SK-N-SH (cell line): Measurements from ENCODE around the gene HOXB8. TPM values are rescaled to one million over a fixed set of nuclear protein-coding genes. Genes with fewer than 3 reads are reported as not detected.

Experiments used
- CTCF ChIA-PET: fragments of 300-600, 350-600 bp; formaldehyde crosslinking; extraction: SDS; loops from one replicate; lab custom pipeline; 2021; lab: Yijun Ruan, JAX
- POLR2A ChIA-PET: fragments of 350-600 bp; sonication (Branson Sonifier 250); formaldehyde crosslinking; extraction: SDS; loops from one replicate; lab custom pipeline; 2020; ENCODE audit warnings: antibody characterized with exemption, inconsistent platforms; lab: Yijun Ruan, JAX
- DNase-seq: peaks from one replicate; pipeline ENCODE4 v3.0.0; 2012
- H2AFZ ChIP-seq: fragments of 200-600 bp; sonication (generic); 2 replicates; pipeline ENCODE4 v1.8.1; 2016; ENCODE audit warnings: antibody characterized with exemption, mild to moderate bottlenecking, low read depth
- H3F3A ChIP-seq: fragments of 200-600 bp; sonication (generic); replicated peaks from 2 replicates; pipeline ENCODE3; 2016; ENCODE audit warnings: antibody characterized with exemption, mild to moderate bottlenecking; ENCODE audit not compliant: insufficient read depth
- H3K27ac ChIP-seq, 2 experiments: fragments of 200-500 bp in 1 of 2; fragments of 200-600 bp in 1 of 2; sonication (Bioruptor generic) in 1 of 2; sonication (generic), shearing (Covaris generic) in 1 of 2; 2 replicates each; pipeline versions ENCODE4 v1.5.1 to v1.6.1; 2014 to 2016; ENCODE audit warnings: low read depth in 2 of 2, inconsistent platforms in 1 of 2, low read length in 1 of 2, mild to moderate bottlenecking in 1 of 2, mixed read lengths in 1 of 2
- H3K27me3 ChIP-seq: fragments of 200-600 bp; sonication (generic), shearing (Covaris generic); 2 replicates; pipeline ENCODE4 v1.6.1; 2016; ENCODE audit warnings: mixed run types; ENCODE audit not compliant: insufficient read depth
- H3K36me3 ChIP-seq, 2 experiments: fragments of 200-500 bp in 1 of 2; fragments of 200-600 bp in 1 of 2; sonication (Bioruptor generic) in 1 of 2; sonication (generic) in 1 of 2; replicated peaks in 1 of 2; 2 replicates each; pipeline versions ENCODE3 to v1.5.1; 2014 to 2016; ENCODE audit warnings: low read length in 1 of 2, mild to moderate bottlenecking in 1 of 2; ENCODE audit not compliant: insufficient read depth in 2 of 2, control insufficient read depth in 1 of 2
- H3K4me1 ChIP-seq, 2 experiments: fragments of 200-500 bp in 1 of 2; fragments of 200-600 bp in 1 of 2; sonication (Bioruptor generic) in 1 of 2; sonication (generic), shearing (Covaris generic) in 1 of 2; 2 replicates each; pipeline versions ENCODE4 v1.5.1 to v1.6.1; 2014 to 2016; ENCODE audit warnings: low read depth in 1 of 2, low read length in 1 of 2, mixed run types in 1 of 2; ENCODE audit not compliant: insufficient read depth in 2 of 2, control insufficient read depth in 1 of 2
- H3K4me2 ChIP-seq: fragments of 200-600 bp; sonication (generic), shearing (Covaris generic); 2 replicates; pipeline ENCODE4 v1.6.1; 2017; ENCODE audit warnings: mixed run types
- H3K4me3 ChIP-seq, 2 experiments: fragments of 200-500 bp in 1 of 2; fragments of 200-600 bp in 1 of 2; sonication (Bioruptor generic) in 1 of 2; sonication (generic), shearing (Covaris generic) in 1 of 2; 2 replicates each; pipeline versions ENCODE4 v1.5.1 to v1.8.1; 2014 to 2016; ENCODE audit warnings: low read depth in 2 of 2, inconsistent platforms in 1 of 2, low read length in 1 of 2, mild to moderate bottlenecking in 1 of 2, mixed read lengths in 1 of 2, moderate library complexity in 1 of 2
- H3K79me2 ChIP-seq: fragments of 200-600 bp; sonication (generic); 2 replicates; pipeline ENCODE4 v1.8.1; 2017; ENCODE audit warnings: mild to moderate bottlenecking; ENCODE audit not compliant: insufficient read depth
- H3K9ac ChIP-seq: fragments of 200-600 bp; sonication (generic); 2 replicates; pipeline ENCODE4 v1.6.1; 2017; ENCODE audit warnings: mixed run types
- H3K9me2 ChIP-seq: fragments of 200-600 bp; sonication (generic); 2 replicates; pipeline ENCODE4 v1.6.1; 2017; ENCODE audit warnings: mixed run types
- H3K9me3 ChIP-seq: fragments of 200-600 bp; sonication (generic); 2 replicates; pipeline ENCODE4 v1.6.1; 2017; ENCODE audit warnings: mixed run types, mild to moderate bottlenecking, moderate library complexity
- H4K20me1 ChIP-seq: fragments of 200-600 bp; sonication (generic); 2 replicates; pipeline ENCODE4 v1.6.1; 2017; ENCODE audit warnings: mild to moderate bottlenecking, mixed run types; ENCODE audit not compliant: insufficient read depth
- CHD2 ChIP-seq: fragments of 150-350 bp; IDR thresholded peaks from 2 replicates; pipeline ENCODE4 v1.6.1; 2018; ENCODE audit warnings: low read length; ENCODE audit not compliant: partially characterized antibody
- ELF1 ChIP-seq: IDR thresholded peaks from 2 replicates; pipeline ENCODE4 v1.4.0; 2012
- EP300 ChIP-seq, 2 experiments: IDR thresholded peaks; 2 replicates each; pipeline versions ENCODE4 v1.4.0 to v1.6.1; 2012; ENCODE audit warnings: borderline replicate concordance in 1 of 2, low read depth in 1 of 2, low read length in 1 of 2
- FOSL2 ChIP-seq: IDR thresholded peaks from 2 replicates; pipeline ENCODE4 v1.4.0; 2012; ENCODE audit warnings: low read depth, mild to moderate bottlenecking, moderate library complexity, borderline replicate concordance
- JUND ChIP-seq: IDR thresholded peaks from 2 replicates; pipeline ENCODE4 v1.4.0; 2012
- NRF1 ChIP-seq: IDR thresholded peaks from 2 replicates; pipeline ENCODE4 v1.6.1; 2012; ENCODE audit warnings: low read depth, mild to moderate bottlenecking, low read length
- POLR2AphosphoS5 ChIP-seq: IDR thresholded peaks from 2 replicates; pipeline ENCODE4 v1.6.1; 2012; ENCODE audit warnings: low read depth, low read length
- RCOR1 ChIP-seq: fragments of 150-350 bp; IDR thresholded peaks from 2 replicates; pipeline ENCODE4 v1.6.1; 2017; ENCODE audit warnings: antibody characterized with exemption, low read length
- RXRA ChIP-seq: IDR thresholded peaks from 2 replicates; pipeline ENCODE4 v1.4.0; 2012; ENCODE audit warnings: low read depth, mild to moderate bottlenecking, borderline replicate concordance
- SMC3 ChIP-seq: IDR thresholded peaks from 2 replicates; pipeline ENCODE4 v1.6.1; 2012; ENCODE audit warnings: low read depth, low read length, improper control_type of control experiment
- TAF1 ChIP-seq: IDR thresholded peaks from 2 replicates; pipeline ENCODE4 v1.6.1; 2012; ENCODE audit warnings: low read depth, mild to moderate bottlenecking, low read length, moderate library complexity, borderline replicate concordance
- USF1 ChIP-seq: IDR thresholded peaks from 2 replicates; pipeline ENCODE4 v1.4.0; 2012; ENCODE audit warnings: low read depth, borderline replicate concordance
- YY1 ChIP-seq: IDR thresholded peaks from 2 replicates; pipeline ENCODE4 v1.4.0; 2012; ENCODE audit warnings: low read depth, mild to moderate bottlenecking
- ZBTB33 ChIP-seq: IDR thresholded peaks from 2 replicates; pipeline ENCODE4 v1.4.0; 2012; ENCODE audit warnings: low read depth, borderline replicate concordance
- WGBS: methylation state at CpG from one replicate; pipeline ENCODE4 v1.1.6; 2017; ENCODE audit warnings: low lambda C conversion rate; 5-methylcytosine and 5-hydroxymethylcytosine counted together
- polyA plus RNA-seq, 3 experiments: library from polyadenylated mRNA; depleted of rRNA; stranded (reverse); fragments of >200 nt; gene quantifications; 2 replicates each; pipeline ENCODE4 v1.2.3, GENCODE V29; 2012
- TF ChIP-seq, protein P1 (sequence below): fragments of 200-600 bp; sonication (generic); IDR thresholded peaks from 2 replicates; pipeline ENCODE4 v1.6.1; 2017; ENCODE audit warnings: antibody characterized with exemption, mild to moderate bottlenecking, moderate library complexity

The HOXB8 gene
- polyA plus RNA-seq, 1 of the 3 experiments (the other 2 are of a cell fraction): not detected

DNA sequence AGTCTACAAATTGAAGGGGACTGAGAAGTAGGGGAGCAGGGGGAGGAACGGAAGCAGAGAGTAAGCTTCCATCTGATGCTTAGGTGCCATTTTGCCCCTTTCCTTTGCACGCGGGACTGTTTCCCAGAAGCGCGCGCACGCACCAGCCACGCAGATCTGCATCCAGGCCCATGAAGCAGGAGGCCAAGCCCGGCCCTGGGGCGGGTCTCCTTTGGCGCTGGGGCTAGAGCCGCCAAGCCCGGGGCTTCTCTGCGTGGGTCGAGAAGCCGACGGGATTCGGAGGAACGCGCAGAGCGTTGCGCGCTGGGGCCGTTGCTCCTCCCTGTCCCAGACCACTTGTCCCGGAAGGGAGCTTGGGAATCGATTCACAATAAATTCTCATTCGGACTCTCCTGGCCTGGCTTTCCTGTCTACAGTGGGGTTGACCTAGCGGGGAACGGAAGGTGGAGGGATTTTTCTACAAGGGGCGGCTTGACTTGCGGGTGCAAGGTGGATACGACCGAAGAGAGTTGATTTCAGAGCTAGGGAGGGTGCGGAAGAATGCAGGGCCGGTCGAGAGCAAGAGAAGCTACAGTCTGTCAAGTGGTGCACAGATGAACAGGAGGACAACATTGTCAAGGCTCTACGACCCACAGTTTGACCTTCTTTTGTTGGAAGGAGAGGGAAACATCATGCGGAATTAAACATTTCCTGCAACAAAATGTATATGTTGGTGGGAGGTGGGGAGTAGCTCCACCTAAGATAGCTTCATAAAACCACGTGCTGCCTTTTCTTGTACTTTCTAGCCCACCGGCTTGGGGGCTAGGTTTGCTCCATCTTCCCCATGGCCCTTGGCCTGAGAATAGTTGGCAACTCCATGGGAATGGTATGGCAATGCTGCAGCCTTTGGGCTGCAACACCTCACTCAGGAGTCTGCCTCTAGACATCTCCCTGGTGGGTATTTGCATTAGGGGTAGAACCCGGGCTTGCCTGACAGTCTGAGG, 6.6 kb upstream of the HOXB8 start:
- H3K79me2 ChIP-seq: no peaks in the 10 kb centered on the region
- no peaks in the 10 kb centered on the region for H3K9me2 ChIP-seq
- no peaks in the 10 kb centered on the region for H3K9me3 ChIP-seq
- WGBS: 26% methylated on average over 37 of the region's 41 CpGs
- H3K27ac ChIP-seq: no peak overlapping the region
- no peaks in the 10 kb centered on the region for H3K4me1 ChIP-seq
- CTCF ChIA-PET: interaction anchor here (0.6 to 7.6 kb wide), 18 partner anchors 8 to 595 kb away, joined by 3 to 59 read pairs (median 3); no protein-coding TSS in a partner anchor
- no peak overlapping the region for H2AFZ ChIP-seq
- H3K36me3 ChIP-seq: no peaks in the 10 kb centered on the region
- peaks cover 98% of the 10 kb centered on the region for H3K27me3 ChIP-seq
- POLR2A ChIA-PET: no interaction called here
- peaks cover 11% of the 10 kb centered on the region; the same call in 1 of the 2 replicates for H4K20me1 ChIP-seq
- H3K4me2 ChIP-seq: no peak overlapping the region
- no peaks in the 10 kb centered on the region for H3F3A ChIP-seq
- TF ChIP-seq SMC3: no peak
- no peak for TF ChIP-seq CHD2
- no peak for TF ChIP-seq USF1
- TF ChIP-seq NRF1: no peak
- no peak for TF ChIP-seq ZBTB33
- TF ChIP-seq YY1: no peak
- no peak for TF ChIP-seq RXRA
- TF ChIP-seq ELF1: no peak
- no peak for TF ChIP-seq FOSL2
- TF ChIP-seq POLR2AphosphoS5: no peak
- TF ChIP-seq EP300 (IDR thresholded peaks at IDR 0.05; ENCODE audit: borderline replicate concordance in 1 of 2, low read depth in 1 of 2, low read length in 1 of 2): no peak
- no peak for TF ChIP-seq RCOR1
- no peak for TF ChIP-seq JUND
- no peak for TF ChIP-seq TAF1
- TF ChIP-seq, protein P1, sequence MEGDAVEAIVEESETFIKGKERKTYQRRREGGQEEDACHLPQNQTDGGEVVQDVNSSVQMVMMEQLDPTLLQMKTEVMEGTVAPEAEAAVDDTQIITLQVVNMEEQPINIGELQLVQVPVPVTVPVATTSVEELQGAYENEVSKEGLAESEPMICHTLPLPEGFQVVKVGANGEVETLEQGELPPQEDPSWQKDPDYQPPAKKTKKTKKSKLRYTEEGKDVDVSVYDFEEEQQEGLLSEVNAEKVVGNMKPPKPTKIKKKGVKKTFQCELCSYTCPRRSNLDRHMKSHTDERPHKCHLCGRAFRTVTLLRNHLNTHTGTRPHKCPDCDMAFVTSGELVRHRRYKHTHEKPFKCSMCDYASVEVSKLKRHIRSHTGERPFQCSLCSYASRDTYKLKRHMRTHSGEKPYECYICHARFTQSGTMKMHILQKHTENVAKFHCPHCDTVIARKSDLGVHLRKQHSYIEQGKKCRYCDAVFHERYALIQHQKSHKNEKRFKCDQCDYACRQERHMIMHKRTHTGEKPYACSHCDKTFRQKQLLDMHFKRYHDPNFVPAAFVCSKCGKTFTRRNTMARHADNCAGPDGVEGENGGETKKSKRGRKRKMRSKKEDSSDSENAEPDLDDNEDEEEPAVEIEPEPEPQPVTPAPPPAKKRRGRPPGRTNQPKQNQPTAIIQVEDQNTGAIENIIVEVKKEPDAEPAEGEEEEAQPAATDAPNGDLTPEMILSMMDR: no peak
- TF ChIP-seq, all 33 proteins: peak for 0
- no peak for DNase-seq
- H3K9ac ChIP-seq: no peak overlapping the region
- no peak overlapping the region for H3K4me3 ChIP-seq
